Chondrocyte (in vitro differentiated cells): ENCODE measurements around the gene LMTK2. TPM values are rescaled to one million over a fixed set of nuclear protein-coding genes. Genes with fewer than 3 reads are reported as not detected.

Source experiments
- DNase-seq: peaks from one replicate; pipeline ENCODE4 v3.0.0; 2021; ENCODE audit warnings: mixed read lengths, low spot score
- H3K27ac Mint-ChIP-seq: one replicate; pipeline ENCODE4 v1.8.0; 2021; ENCODE audit warnings: mild to moderate bottlenecking, moderate library complexity, mixed read lengths; ENCODE audit not compliant: unreplicated experiment
- H3K27me3 Mint-ChIP-seq: 2 replicates; pipeline ENCODE4 v1.8.0; 2021; ENCODE audit warnings: low read depth, mixed read lengths
- H3K36me3 Mint-ChIP-seq: 2 replicates; pipeline ENCODE4 v1.8.0; 2021; ENCODE audit warnings: low read depth, mixed read lengths
- H3K4me1 Mint-ChIP-seq: 2 replicates; pipeline ENCODE4 v1.8.0; 2021; ENCODE audit warnings: low read depth, mild to moderate bottlenecking, mixed read lengths
- H3K4me3 Mint-ChIP-seq: one replicate; pipeline ENCODE4 v1.8.0; 2021; ENCODE audit warnings: mild to moderate bottlenecking, moderate library complexity, mixed read lengths; ENCODE audit not compliant: unreplicated experiment
- H3K9me3 Mint-ChIP-seq: 2 replicates; pipeline ENCODE4 v1.8.0; 2021; ENCODE audit warnings: low read depth, mixed read lengths
- total RNA-seq: library from RNA; stranded (reverse); gene quantifications from 3 replicates; pipeline ENCODE4 v1.2.1, GENCODE V29; 2021
- TF ChIP-seq, protein P1 (sequence below): fragments of 200-600 bp; sonication (generic); IDR thresholded peaks from 2 replicates; pipeline ENCODE4 v1.5.0; 2021; ENCODE audit warnings: antibody characterized with exemption, mild to moderate bottlenecking, moderate library complexity

Gene LMTK2
- total RNA-seq, 1 donor from 2014 or later: 15.0 TPM

DNA sequence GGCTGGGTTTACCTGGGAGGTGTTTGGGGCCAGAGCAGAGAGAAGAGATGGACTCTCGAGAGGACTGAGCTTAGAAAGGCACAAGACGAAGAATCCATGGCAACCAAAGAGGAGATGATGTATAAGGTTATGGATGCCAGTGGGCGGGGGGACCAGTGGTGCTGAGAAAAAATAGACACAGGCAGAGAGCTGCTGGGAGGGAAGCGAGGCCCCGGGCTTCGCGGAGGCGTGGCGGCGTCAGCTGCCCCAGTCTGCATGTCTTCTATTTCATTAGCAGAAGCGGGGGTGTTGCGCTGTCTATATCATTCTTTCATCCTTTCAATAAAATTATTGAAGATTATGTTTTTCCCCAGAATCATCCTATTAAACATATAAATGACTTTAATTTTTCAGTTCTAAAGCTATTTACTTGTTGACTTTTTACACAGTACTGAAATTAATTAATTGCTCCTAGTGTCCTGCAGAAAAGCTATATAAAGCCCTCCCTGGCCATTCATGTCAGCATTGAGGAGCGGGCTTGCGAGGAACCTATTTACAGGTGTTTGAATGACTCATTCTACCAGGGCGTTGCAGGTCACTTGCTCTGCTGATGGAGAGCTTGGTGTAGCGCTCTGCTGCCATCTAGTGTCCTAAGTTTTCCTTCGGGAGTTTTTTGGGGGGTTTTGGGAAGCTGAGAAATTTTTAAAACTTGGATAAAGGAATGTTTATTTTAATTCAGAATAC is 61.7 kb downstream of the LMTK2 start:
- Mint-ChIP-seq H3K36me3 (peaks cover 3% of the 10 kb centered on the region), H3K4me3 (no peak overlapping the region), H3K4me1 (peaks cover 9% of the 10 kb centered on the region), H3K27me3 (no peaks in the 10 kb centered on the region), H3K27ac (no peak overlapping the region), H3K9me3 (no peaks in the 10 kb centered on the region)
- TF ChIP-seq, protein P1, sequence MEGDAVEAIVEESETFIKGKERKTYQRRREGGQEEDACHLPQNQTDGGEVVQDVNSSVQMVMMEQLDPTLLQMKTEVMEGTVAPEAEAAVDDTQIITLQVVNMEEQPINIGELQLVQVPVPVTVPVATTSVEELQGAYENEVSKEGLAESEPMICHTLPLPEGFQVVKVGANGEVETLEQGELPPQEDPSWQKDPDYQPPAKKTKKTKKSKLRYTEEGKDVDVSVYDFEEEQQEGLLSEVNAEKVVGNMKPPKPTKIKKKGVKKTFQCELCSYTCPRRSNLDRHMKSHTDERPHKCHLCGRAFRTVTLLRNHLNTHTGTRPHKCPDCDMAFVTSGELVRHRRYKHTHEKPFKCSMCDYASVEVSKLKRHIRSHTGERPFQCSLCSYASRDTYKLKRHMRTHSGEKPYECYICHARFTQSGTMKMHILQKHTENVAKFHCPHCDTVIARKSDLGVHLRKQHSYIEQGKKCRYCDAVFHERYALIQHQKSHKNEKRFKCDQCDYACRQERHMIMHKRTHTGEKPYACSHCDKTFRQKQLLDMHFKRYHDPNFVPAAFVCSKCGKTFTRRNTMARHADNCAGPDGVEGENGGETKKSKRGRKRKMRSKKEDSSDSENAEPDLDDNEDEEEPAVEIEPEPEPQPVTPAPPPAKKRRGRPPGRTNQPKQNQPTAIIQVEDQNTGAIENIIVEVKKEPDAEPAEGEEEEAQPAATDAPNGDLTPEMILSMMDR: peak; percentile 98
- no peak for DNase-seq

DNA sequence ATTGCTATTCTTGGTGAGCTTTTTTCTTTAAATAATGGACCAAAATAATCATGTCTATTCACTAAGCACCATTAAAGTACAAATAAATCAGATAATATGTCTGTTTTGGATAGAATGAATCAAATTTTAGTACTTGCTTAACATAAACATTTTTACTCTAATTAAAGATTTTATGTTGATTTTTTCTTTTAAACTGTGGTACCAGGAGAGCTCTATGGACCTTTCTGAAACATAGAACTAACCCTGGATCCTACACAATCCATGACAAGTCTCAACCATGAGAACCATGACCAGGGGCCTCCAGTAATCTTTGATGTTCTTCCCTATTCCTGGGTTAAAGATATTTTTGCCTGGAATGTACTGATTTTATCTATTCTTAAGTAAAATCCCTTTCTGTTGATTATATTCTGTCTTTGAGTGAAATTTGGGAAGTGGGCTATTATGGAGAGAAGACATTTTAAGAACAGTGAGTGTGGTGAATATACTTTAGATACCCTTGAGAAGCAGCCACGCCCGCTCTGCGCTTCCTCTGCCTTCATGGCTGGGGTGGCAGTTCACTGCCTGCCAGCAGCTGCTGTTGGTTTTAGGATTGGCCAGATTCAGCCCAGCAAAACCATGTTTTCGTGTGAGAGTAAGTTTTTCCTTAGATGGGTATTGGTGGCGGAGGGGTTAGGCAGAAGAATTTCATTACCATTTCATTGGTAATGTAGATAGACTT is 62.4 kb downstream of the LMTK2 start:
- DNase-seq: no peak
- Mint-ChIP-seq H3K36me3 (peaks cover 3% of the 10 kb centered on the region), H3K9me3 (no peaks in the 10 kb centered on the region), H3K4me3 (no peak overlapping the region), H3K27ac (no peak overlapping the region), H3K4me1 (peaks cover 4% of the 10 kb centered on the region), H3K27me3 (no peaks in the 10 kb centered on the region)
- TF ChIP-seq, protein P1: peak; percentile 68

DNA sequence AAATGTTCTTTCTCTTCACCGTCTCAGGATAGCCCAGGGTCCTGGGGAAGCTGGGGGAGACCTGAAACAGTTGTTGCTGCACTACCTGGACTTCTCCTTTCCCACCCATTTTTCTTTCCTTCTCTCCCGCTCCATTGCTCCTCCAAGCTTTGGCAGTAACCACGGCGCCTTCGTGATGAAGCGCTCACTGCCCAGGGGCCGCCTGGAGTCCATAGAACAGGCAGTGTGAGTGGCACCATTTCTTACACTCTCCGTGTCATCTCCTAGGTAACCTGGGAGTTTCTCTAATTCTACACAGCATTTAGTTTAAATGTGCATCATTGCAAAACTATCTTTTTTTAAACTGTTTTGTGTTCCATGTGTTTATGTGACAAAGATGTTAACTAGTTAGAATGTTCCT is 64.3 kb downstream of the LMTK2 start:
- Mint-ChIP-seq H3K27ac (no peak overlapping the region), H3K9me3 (no peaks in the 10 kb centered on the region), H3K4me3 (no peak overlapping the region), H3K27me3 (no peaks in the 10 kb centered on the region), H3K36me3 (peaks cover 5% of the 10 kb centered on the region), H3K4me1 (no peaks in the 10 kb centered on the region)
- TF ChIP-seq, protein P1: no peak
- no peak for DNase-seq

DNA sequence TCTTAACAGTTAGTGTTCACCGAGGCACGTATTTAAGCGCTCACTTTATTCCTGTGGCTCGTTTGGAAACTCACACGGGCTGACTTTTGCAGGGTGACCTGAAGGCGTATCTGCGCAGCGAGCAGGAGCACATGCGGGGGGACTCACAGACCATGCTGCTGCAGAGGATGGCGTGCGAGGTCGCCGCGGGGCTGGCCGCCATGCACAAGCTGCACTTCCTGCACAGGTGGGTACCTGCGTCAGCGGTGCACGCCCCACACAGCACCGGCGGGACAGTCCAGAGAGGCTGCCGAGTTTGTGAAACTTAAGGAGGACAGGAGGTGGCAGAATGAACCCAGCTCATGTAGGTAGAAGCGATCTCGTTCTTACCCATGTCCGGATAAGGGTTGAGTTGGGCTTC is 64.8 kb downstream of the LMTK2 start:
- H3K27me3 Mint-ChIP-seq: no peaks in the 10 kb centered on the region
- H3K9me3 Mint-ChIP-seq: no peaks in the 10 kb centered on the region
- H3K4me3 Mint-ChIP-seq: no peak overlapping the region
- H3K36me3 Mint-ChIP-seq: peaks cover 5% of the 10 kb centered on the region
- TF ChIP-seq, protein P1: no peak
- no peak for DNase-seq
- no peak overlapping the region for H3K27ac Mint-ChIP-seq
- no peaks in the 10 kb centered on the region for H3K4me1 Mint-ChIP-seq

DNA sequence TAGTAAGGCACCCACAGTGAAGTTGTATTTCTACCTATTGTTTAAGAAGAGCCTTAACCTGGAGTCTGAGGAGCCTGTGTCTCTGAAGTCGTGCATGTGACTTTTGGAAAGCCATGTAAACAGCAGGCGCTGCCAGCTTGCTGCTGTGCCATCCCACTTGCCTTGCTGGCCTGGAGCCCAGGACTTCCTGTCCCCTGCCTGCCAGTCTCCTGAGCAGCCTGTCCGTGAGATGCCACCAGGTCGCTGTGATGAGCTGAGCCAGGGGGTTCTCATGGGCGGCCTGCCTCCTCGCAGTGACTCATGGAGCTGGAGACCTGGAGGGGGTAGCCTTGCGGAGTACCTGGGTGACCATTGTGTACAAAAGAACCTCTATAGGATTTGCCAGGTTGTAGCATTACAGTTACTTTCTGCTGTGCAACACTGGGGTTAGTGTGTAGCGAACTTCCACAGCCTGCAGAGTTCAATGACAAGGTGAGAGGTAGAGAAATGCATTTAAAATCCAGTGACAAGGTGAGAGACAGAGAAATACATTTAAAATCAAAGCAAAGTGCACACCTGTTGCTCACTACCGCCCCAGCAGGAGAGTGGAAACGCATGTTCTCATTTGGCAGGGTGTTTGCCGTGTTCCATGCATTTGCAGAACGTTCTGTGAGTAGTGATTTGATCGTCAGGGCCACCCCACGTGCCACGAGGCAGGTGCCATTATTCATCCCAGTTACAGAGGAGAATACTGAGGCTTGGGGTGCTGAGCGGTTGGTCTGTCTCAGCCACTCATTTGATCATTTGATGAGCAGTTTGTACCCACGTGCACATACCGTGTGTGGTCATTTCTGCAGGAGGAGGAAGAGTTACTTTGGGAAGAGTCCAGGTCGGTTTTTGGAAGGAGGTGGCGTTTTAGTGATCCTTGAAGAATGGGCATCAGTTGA is 67.9 kb downstream of the LMTK2 start:
- peaks cover 5% of the 10 kb centered on the region for H3K36me3 Mint-ChIP-seq
- no peaks in the 10 kb centered on the region for H3K27me3 Mint-ChIP-seq
- no peak for DNase-seq
- no peaks in the 10 kb centered on the region for H3K9me3 Mint-ChIP-seq
- peaks cover 13% of the 10 kb centered on the region for H3K4me1 Mint-ChIP-seq
- no peak overlapping the region for H3K4me3 Mint-ChIP-seq
- TF ChIP-seq, protein P1: no peak
- no peak overlapping the region for H3K27ac Mint-ChIP-seq
